ENCODE data around the gene FAM184B. TPM values are rescaled to one million over a fixed set of nuclear protein-coding genes. Genes with fewer than 3 reads are reported as not detected.

FAM184B gene
- total RNA-seq, 1 donor from 2014 or later: not detected

DNA sequence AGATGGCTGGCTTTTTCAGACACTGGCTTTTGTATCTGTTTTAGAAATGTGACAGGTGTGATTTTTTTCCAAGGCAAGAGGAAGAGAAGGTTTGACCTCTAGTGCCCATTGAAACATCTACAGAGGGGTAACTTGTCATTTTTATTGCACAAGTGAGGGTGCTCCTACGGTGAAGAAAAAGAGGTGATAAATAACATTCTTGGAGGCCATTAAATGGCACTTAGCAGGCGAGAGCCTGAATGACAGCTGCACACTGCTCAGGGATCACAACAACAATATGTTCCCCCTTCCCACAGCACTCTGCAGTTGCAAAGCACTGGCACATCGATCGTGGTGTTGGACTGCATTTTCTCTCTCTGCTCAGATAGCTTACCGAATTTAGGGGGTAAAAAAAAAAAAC, 22.9 kb downstream of the FAM184B start:
- no peak overlapping the region for H3K4me3 ChIP-seq
- peaks cover 5% of the 10 kb centered on the region for H3K27me3 Mint-ChIP-seq (ENCODE audit: insufficient read depth, low read depth)
- peaks cover 2% of the 10 kb centered on the region for H3K9me3 Mint-ChIP-seq
- no peaks in the 10 kb centered on the region for H3K9me3 ChIP-seq (ENCODE audit: low read depth)
- TF ChIP-seq EZH2 (IDR thresholded peaks at IDR 0.05) (no peak), EZH2phosphoT487 (IDR thresholded peaks at IDR 0.05) (no peak)
- TF ChIP-seq, protein P1, sequence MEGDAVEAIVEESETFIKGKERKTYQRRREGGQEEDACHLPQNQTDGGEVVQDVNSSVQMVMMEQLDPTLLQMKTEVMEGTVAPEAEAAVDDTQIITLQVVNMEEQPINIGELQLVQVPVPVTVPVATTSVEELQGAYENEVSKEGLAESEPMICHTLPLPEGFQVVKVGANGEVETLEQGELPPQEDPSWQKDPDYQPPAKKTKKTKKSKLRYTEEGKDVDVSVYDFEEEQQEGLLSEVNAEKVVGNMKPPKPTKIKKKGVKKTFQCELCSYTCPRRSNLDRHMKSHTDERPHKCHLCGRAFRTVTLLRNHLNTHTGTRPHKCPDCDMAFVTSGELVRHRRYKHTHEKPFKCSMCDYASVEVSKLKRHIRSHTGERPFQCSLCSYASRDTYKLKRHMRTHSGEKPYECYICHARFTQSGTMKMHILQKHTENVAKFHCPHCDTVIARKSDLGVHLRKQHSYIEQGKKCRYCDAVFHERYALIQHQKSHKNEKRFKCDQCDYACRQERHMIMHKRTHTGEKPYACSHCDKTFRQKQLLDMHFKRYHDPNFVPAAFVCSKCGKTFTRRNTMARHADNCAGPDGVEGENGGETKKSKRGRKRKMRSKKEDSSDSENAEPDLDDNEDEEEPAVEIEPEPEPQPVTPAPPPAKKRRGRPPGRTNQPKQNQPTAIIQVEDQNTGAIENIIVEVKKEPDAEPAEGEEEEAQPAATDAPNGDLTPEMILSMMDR (IDR thresholded peaks at IDR 0.05): no peak
- H4K20me1 ChIP-seq (ENCODE audit: low read depth): no peaks in the 10 kb centered on the region
- H3F3A ChIP-seq (ENCODE audit: low read depth): no peaks in the 10 kb centered on the region
- H3K36me3 Mint-ChIP-seq: no peaks in the 10 kb centered on the region
- no peaks in the 10 kb centered on the region for H3K4me1 ChIP-seq
- no peak overlapping the region for H3K4me2 ChIP-seq
- no peak for DNase-seq (ENCODE audit: low spot score)
- H2AFZ ChIP-seq (replicated peaks): no peak overlapping the region
- no peaks in the 10 kb centered on the region for H3K36me3 ChIP-seq
- no peaks in the 10 kb centered on the region for H3K79me2 ChIP-seq (ENCODE audit: low read depth)
- no peak overlapping the region for H3K9ac ChIP-seq
- no peak overlapping the region for H3K4me3 Mint-ChIP-seq
- H3K4me1 Mint-ChIP-seq: peaks cover 3% of the 10 kb centered on the region
- no peak overlapping the region for H3K27ac ChIP-seq
- H3K27me3 ChIP-seq: no peaks in the 10 kb centered on the region
- no peak overlapping the region for H3K27ac Mint-ChIP-seq

DNA sequence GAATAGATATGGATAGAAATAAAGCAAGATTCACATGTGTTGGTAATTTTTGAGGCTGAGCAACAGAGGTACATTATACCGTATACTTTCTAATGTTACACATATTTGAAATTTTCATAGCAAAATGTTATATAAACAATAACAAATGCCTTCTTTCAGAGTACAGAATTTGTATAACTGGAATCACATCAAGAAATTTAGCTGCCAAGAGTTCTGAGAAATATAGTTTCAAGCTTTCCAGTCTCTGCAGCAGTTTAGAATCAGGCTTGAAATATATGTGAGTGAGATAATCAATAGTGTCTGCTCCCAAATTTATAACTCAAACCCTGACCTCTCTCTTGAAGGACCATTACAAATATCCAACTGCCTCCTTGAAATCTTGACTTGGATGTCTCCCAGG, 23.8 kb downstream of the FAM184B start:
- no peaks in the 10 kb centered on the region for H3K4me1 ChIP-seq
- no peak overlapping the region for H3K4me3 ChIP-seq
- no peaks in the 10 kb centered on the region for H3K27me3 ChIP-seq
- H3K4me2 ChIP-seq: no peak overlapping the region
- H3K4me1 Mint-ChIP-seq: peaks cover 3% of the 10 kb centered on the region
- H3K79me2 ChIP-seq (ENCODE audit: low read depth): no peaks in the 10 kb centered on the region
- peaks cover 5% of the 10 kb centered on the region for H3K27me3 Mint-ChIP-seq (ENCODE audit: insufficient read depth, low read depth)
- no peak overlapping the region for H2AFZ ChIP-seq (replicated peaks)
- no peak overlapping the region for H3K4me3 Mint-ChIP-seq
- H3K27ac ChIP-seq: no peak overlapping the region
- H3K27ac Mint-ChIP-seq: no peak overlapping the region
- DNase-seq (ENCODE audit: low spot score): no peak
- no peaks in the 10 kb centered on the region for H3K9me3 ChIP-seq (ENCODE audit: low read depth)
- no peaks in the 10 kb centered on the region for H4K20me1 ChIP-seq (ENCODE audit: low read depth)
- TF ChIP-seq EZH2 (IDR thresholded peaks at IDR 0.05) (no peak), EZH2phosphoT487 (IDR thresholded peaks at IDR 0.05) (no peak)
- TF ChIP-seq, protein P1 (IDR thresholded peaks at IDR 0.05): no peak
- H3K9ac ChIP-seq: no peak overlapping the region
- H3K36me3 Mint-ChIP-seq: no peaks in the 10 kb centered on the region
- H3K36me3 ChIP-seq: no peaks in the 10 kb centered on the region
- peaks cover 2% of the 10 kb centered on the region for H3K9me3 Mint-ChIP-seq
- no peaks in the 10 kb centered on the region for H3F3A ChIP-seq (ENCODE audit: low read depth)

DNA sequence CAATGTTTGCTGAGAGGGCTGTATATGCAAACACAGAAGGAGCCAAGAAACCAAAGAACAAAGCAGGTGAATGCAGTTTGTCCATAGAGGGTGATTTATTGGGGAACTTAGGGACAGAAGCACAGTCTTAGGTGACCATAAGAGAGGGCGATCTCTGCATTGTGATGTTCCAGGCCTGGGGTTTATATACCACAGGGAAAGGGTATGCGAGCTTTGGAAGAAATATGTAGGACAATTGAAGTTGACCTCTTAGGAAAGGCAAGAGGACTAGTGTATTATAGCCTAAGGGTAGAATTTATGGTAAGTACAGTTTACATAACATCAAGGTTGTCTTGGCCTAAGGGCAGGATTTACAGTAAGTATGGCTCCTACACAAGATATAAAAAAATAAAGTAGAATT, 27.8 kb downstream of the FAM184B start:
- no peak overlapping the region for H3K4me3 Mint-ChIP-seq
- no peaks in the 10 kb centered on the region for H3K4me1 ChIP-seq
- no peak overlapping the region for H3K27ac Mint-ChIP-seq
- peaks cover 4% of the 10 kb centered on the region for H3K27me3 Mint-ChIP-seq (ENCODE audit: insufficient read depth, low read depth)
- H3K9me3 Mint-ChIP-seq: no peaks in the 10 kb centered on the region
- H3K4me2 ChIP-seq: no peak overlapping the region
- no peak for DNase-seq (ENCODE audit: low spot score)
- H3K36me3 Mint-ChIP-seq: no peaks in the 10 kb centered on the region
- H3K4me1 Mint-ChIP-seq: no peaks in the 10 kb centered on the region
- H3K9me3 ChIP-seq (ENCODE audit: low read depth): no peaks in the 10 kb centered on the region
- no peak overlapping the region for H3K27ac ChIP-seq
- H4K20me1 ChIP-seq (ENCODE audit: low read depth): no peaks in the 10 kb centered on the region
- no peaks in the 10 kb centered on the region for H3K79me2 ChIP-seq (ENCODE audit: low read depth)
- H3F3A ChIP-seq (ENCODE audit: low read depth): no peaks in the 10 kb centered on the region
- no peaks in the 10 kb centered on the region for H3K36me3 ChIP-seq
- no peak overlapping the region for H3K9ac ChIP-seq
- no peak overlapping the region for H2AFZ ChIP-seq (replicated peaks)
- H3K27me3 ChIP-seq: no peaks in the 10 kb centered on the region
- TF ChIP-seq EZH2 (IDR thresholded peaks at IDR 0.05): no peak
- no peak for TF ChIP-seq EZH2phosphoT487 (IDR thresholded peaks at IDR 0.05)
- H3K4me3 ChIP-seq: no peak overlapping the region

DNA sequence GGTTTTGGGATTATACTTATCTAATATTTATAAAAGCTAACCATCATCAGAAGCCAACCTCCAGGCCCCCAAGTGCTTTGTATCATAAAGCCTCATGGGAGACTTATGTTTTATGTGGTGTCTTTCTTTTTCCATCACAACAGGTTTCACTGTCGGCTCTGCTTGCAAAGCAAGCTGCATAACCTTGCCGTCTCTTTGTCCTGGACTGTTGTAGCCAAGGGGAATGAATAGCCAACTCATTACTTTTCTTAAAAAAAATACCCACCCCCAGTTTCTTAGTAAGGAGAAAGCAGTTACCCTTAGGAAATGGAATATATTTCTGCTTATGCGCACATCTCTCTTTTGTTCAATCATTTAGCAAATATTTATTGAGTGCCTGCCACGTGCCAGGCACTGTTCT, 40.7 kb downstream of the FAM184B start:
- Histone ChIP-seq H3K9ac (no peak overlapping the region), H3K27ac (no peak overlapping the region), H3K4me3 (no peak overlapping the region), H4K20me1 (ENCODE audit: low read depth) (no peaks in the 10 kb centered on the region), H3K79me2 (ENCODE audit: low read depth) (no peaks in the 10 kb centered on the region), H3K9me3 (ENCODE audit: low read depth) (no peaks in the 10 kb centered on the region), H3K36me3 (no peaks in the 10 kb centered on the region), H3K27me3 (no peaks in the 10 kb centered on the region), H3K4me2 (no peak overlapping the region), H2AFZ (replicated peaks) (no peak overlapping the region), H3K4me1 (no peaks in the 10 kb centered on the region), H3F3A (ENCODE audit: low read depth) (no peaks in the 10 kb centered on the region)
- no peaks in the 10 kb centered on the region for H3K36me3 Mint-ChIP-seq
- H3K9me3 Mint-ChIP-seq: no peaks in the 10 kb centered on the region
- no peak overlapping the region for H3K27ac Mint-ChIP-seq
- H3K27me3 Mint-ChIP-seq (ENCODE audit: insufficient read depth, low read depth): peaks cover 6% of the 10 kb centered on the region
- TF ChIP-seq, protein P1 (IDR thresholded peaks at IDR 0.05): no peak
- TF ChIP-seq EZH2phosphoT487 (IDR thresholded peaks at IDR 0.05) (no peak), EZH2 (IDR thresholded peaks at IDR 0.05) (no peak)
- peaks cover 8% of the 10 kb centered on the region for H3K4me1 Mint-ChIP-seq
- no peak for DNase-seq (ENCODE audit: low spot score)
- no peak overlapping the region for H3K4me3 Mint-ChIP-seq

Data from neural progenitor cell (in vitro differentiated cells).